ENCODE measurements around the gene PARP9.

DNA sequence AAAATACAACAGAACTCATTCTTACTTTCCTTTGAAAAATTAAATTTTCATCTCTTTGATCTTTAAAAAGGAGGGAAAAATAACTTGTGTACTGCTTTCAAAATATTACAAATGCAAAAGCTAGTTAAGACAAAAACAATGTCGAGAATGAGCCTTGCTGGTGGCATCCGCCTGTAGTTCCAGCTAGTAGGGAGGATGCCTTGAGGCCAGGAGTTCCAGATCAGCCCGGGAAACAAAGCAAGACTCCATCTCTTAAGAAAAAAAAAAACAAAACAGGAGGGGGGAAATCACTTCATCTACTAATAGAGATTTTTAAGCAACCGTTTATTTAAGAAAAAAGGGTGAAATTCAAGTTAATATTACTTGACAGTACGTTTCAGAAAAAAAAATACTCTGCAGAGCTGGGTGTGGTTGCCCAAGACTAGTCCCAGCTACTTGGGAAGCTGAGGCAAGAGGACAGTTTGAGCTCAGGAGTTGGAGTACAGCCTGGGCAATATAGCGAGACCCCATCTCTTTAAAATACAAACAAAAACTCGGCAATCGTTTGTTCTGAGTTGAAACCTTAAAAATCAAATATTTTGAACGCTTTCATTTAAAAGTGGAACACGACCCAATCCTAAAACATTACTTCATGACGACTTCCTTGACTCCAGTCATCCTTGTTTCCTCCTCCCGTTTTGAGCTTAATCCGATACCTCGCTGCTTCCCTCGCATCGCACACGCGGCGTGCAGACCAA, 50.5 kb downstream of the PARP9 start:
- TF ChIP-seq CTCF (conservative IDR thresholded peaks at IDR 0.05), result no peak
- TF ChIP-seq ZFX (IDR thresholded peaks at IDR 0.05), result no peak
